A673 (cell line): ENCODE results near the gene ALG8. TPM values are rescaled to one million over a fixed set of nuclear protein-coding genes. Genes with fewer than 3 reads are reported as not detected.

ENCODE experiments used
- BruUV-seq: library from RNA; stranded (reverse); fragments of 400-500 nt; replicated peaks from 2 replicates; lab custom pipeline; 2021; lab: Mats Ljungman, UMichigan
- CTCF ChIA-PET: fragments of 300-600 bp; sonication (Branson Sonifier 250); formaldehyde crosslinking; loops from one replicate; lab custom pipeline; 2022; ENCODE audit warnings: antibody characterized with exemption; lab: Charles Lee
- POLR2A ChIA-PET: fragments of 300-600 bp; sonication (Branson Sonifier 250); formaldehyde crosslinking; loops from one replicate; lab custom pipeline; 2022; ENCODE audit warnings: antibody characterized with exemption; ENCODE audit not compliant: low non-redundant PET; lab: Charles Lee
- DNase-seq: peaks from one replicate; pipeline ENCODE4 v3.0.0-alpha.2; 2015; ENCODE audit warnings: low spot score
- H3K27ac ChIP-seq: fragments of 200-600 bp; sonication (generic); 2 replicates; pipeline ENCODE4 v1.5.1; 2016; ENCODE audit warnings: mixed run types, low read depth, mild to moderate bottlenecking, mixed read lengths, antibody characterized with exemption, low read length; ENCODE audit not compliant: poor library complexity, severe bottlenecking
- H3K27me3 ChIP-seq: fragments of 200-600 bp; sonication (generic); replicated peaks from 2 replicates; pipeline ENCODE4 v1.6.1; 2017; ENCODE audit warnings: mixed run types, low read depth, mild to moderate bottlenecking, mixed read lengths, antibody characterized with exemption, low read length; ENCODE audit not compliant: insufficient read depth, poor library complexity
- H3K36me3 ChIP-seq: fragments of 200-600 bp; sonication (generic); 2 replicates; pipeline ENCODE4 v1.6.1; 2016; ENCODE audit warnings: mixed run types, mild to moderate bottlenecking, mixed read lengths, antibody characterized with exemption, low read length; ENCODE audit not compliant: insufficient read depth, poor library complexity, severe bottlenecking
- H3K4me1 ChIP-seq: fragments of 200-600 bp; sonication (generic); 2 replicates; pipeline ENCODE4 v1.6.1; 2017; ENCODE audit warnings: mixed run types, mild to moderate bottlenecking, mixed read lengths, antibody characterized with exemption, low read length; ENCODE audit not compliant: insufficient read depth, poor library complexity, severe bottlenecking
- H3K4me3 ChIP-seq: fragments of 200-600 bp; sonication (generic); 2 replicates; pipeline ENCODE4 v1.5.1; 2016; ENCODE audit warnings: low read depth, mixed run types, mild to moderate bottlenecking, mixed read lengths, low read length; ENCODE audit not compliant: poor library complexity, severe bottlenecking
- H3K9me3 ChIP-seq: fragments of 200-600 bp; sonication (generic); 2 replicates; pipeline ENCODE4 v1.6.1; 2016; ENCODE audit warnings: mixed run types, low read depth, mild to moderate bottlenecking, mixed read lengths, antibody characterized with exemption, low read length; ENCODE audit not compliant: poor library complexity, severe bottlenecking
- EZH2 ChIP-seq: fragments of 200-600 bp; sonication (generic); IDR thresholded peaks from 2 replicates; pipeline ENCODE4 v1.6.1; 2017; ENCODE audit warnings: borderline replicate concordance, low read depth, mild to moderate bottlenecking, mixed read lengths, antibody characterized with exemption, low read length; ENCODE audit not compliant: poor library complexity, severe bottlenecking
- intact Hi-C: fragments of 100-400 bp; cut with micrococcal nuclease; formaldehyde crosslinking; loops from one replicate; pipeline ENCODE4 v1.10.0; 2022; ENCODE audit not compliant: unreplicated experiment
- total RNA-seq: library from RNA; stranded (reverse); gene quantifications from 2 replicates; pipeline ENCODE4 v1.2.3, GENCODE V29; 2021
- TF ChIP-seq, protein P1 (sequence below): fragments of 300-800, 200-600 bp; sonication (generic); conservative IDR thresholded peaks from 2 replicates; pipeline ENCODE4 v1.5.1; 2017; ENCODE audit warnings: low read depth, mild to moderate bottlenecking, antibody characterized with exemption, low read length, moderate library complexity, mixed read lengths

The ALG8 gene
- total RNA-seq, 1 experiment from 2014 or later: 131 TPM

DNA sequence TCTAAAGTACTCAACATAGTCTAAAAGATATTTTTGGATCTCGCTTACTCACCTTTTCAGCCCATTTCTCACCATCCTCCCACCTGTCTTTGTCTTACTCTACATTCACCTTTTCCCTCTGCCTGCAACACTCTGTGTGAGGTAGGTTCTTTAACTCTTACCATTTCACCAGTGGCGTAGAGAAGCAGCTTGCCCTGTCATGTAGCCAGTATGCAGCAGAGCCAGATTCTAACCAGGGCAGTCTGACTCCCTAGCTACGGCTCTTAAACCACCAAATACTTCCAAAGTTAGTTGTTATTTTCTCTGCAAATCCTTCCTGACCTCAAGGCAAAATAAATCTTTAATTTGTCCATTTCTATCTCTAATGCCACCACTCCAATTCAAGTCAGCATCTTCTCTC is 7.5 kb downstream of the ALG8 start:
- Histone ChIP-seq H3K36me3 (peaks cover 3% of the 10 kb centered on the region), H3K27me3 (no peaks in the 10 kb centered on the region), H3K27ac (no peak overlapping the region), H3K9me3 (no peaks in the 10 kb centered on the region), H3K4me1 (no peaks in the 10 kb centered on the region), H3K4me3 (no peak overlapping the region)
- no peak for DNase-seq
- TF ChIP-seq, protein P1, sequence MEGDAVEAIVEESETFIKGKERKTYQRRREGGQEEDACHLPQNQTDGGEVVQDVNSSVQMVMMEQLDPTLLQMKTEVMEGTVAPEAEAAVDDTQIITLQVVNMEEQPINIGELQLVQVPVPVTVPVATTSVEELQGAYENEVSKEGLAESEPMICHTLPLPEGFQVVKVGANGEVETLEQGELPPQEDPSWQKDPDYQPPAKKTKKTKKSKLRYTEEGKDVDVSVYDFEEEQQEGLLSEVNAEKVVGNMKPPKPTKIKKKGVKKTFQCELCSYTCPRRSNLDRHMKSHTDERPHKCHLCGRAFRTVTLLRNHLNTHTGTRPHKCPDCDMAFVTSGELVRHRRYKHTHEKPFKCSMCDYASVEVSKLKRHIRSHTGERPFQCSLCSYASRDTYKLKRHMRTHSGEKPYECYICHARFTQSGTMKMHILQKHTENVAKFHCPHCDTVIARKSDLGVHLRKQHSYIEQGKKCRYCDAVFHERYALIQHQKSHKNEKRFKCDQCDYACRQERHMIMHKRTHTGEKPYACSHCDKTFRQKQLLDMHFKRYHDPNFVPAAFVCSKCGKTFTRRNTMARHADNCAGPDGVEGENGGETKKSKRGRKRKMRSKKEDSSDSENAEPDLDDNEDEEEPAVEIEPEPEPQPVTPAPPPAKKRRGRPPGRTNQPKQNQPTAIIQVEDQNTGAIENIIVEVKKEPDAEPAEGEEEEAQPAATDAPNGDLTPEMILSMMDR: no peak
- no peak for TF ChIP-seq EZH2
- intact Hi-C loops: loop anchor here (10.0 kb wide), 1 partner anchor 433 kb away; no protein-coding TSS in a partner anchor
- no TSS peak for BruUV-seq
- POLR2A ChIA-PET: interaction anchor here (0.5 to 0.6 kb wide), 2 partner anchors 18 to 1723 kb away, joined by 4 to 6 read pairs; no protein-coding TSS in a partner anchor
- CTCF ChIA-PET: no interaction called here

DNA sequence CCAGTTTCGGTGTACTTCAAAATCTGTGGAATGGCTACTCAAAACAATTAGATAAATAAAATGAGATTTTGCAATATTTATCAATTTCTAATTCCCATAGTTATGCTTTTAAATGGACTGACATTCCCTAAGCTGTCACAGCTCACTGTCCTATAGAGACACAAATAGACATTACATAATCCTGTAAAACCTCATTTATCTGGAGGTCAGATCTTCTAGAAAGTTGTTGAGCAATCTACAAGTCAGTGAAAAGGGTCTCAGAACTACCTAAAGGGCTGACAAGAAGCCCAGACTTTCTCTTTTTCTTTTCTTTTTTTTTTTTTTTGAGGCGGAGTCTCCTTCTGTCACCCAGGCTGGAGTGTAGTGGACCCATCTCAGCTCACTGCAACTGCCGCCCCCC is 12.0 kb downstream of the ALG8 start:
- peaks cover 20% of the 10 kb centered on the region for H3K36me3 ChIP-seq
- POLR2A ChIA-PET: interaction anchor here (0.5 kb wide), 1 partner anchor 692 kb away, joined by 3 read pairs; no protein-coding TSS in a partner anchor
- DNase-seq: no peak
- no TSS peak for BruUV-seq
- no peaks in the 10 kb centered on the region for H3K9me3 ChIP-seq
- H3K4me1 ChIP-seq: no peaks in the 10 kb centered on the region
- no peaks in the 10 kb centered on the region for H3K27me3 ChIP-seq
- no peak overlapping the region for H3K27ac ChIP-seq
- H3K4me3 ChIP-seq: no peak overlapping the region
- TF ChIP-seq, protein P1: no peak
- no peak for TF ChIP-seq EZH2
- CTCF ChIA-PET: no interaction called here
- intact Hi-C loops: no loop called here

DNA sequence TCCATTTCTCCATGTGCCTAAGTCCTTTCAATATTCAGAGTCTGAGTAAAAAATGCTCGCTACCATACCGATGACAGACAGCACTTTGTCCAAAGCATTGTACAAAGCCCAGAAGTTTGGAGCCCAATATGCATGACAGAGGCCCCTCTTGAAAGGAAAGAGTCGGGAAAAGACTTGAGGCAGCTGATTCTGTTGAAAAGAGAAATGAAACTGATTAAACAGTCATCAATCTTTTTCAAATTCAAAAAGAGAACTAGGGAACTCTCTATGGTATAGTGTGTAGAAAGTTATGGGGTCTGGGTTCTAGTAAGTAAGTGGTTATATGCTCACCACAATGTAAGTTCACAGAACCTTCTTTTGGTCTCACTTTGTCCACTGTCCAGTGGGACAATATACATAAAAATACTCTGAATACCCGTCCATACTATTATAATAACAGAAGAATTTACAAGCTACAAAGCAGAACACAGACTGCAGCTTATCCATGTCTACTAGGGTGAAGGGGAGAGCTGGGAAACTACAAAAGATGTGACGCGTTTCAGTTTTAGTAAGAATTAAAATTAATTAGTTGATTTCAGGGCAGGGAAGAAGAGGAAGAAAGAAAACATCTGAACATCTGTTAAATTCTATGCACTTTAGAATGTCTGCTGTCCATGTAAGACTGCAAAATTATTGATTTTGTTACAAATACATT is 26.7 kb downstream of the ALG8 start:
- Histone ChIP-seq H3K36me3 (peaks cover 38% of the 10 kb centered on the region), H3K9me3 (no peaks in the 10 kb centered on the region), H3K27ac (no peak overlapping the region), H3K4me3 (no peak overlapping the region), H3K4me1 (peaks cover 5% of the 10 kb centered on the region), H3K27me3 (no peaks in the 10 kb centered on the region)
- ChIA-PET POLR2A (no interaction called here), CTCF (interaction anchor here (0.6 kb wide), 1 partner anchor 88 kb away, joined by 3 read pairs; no protein-coding TSS in a partner anchor)
- BruUV-seq: no TSS peak
- TF ChIP-seq, protein P1: no peak
- TF ChIP-seq EZH2: no peak
- DNase-seq: no peak
- intact Hi-C loops: no loop called here
